ENCODE results near the gene IDH3G.

DNA sequence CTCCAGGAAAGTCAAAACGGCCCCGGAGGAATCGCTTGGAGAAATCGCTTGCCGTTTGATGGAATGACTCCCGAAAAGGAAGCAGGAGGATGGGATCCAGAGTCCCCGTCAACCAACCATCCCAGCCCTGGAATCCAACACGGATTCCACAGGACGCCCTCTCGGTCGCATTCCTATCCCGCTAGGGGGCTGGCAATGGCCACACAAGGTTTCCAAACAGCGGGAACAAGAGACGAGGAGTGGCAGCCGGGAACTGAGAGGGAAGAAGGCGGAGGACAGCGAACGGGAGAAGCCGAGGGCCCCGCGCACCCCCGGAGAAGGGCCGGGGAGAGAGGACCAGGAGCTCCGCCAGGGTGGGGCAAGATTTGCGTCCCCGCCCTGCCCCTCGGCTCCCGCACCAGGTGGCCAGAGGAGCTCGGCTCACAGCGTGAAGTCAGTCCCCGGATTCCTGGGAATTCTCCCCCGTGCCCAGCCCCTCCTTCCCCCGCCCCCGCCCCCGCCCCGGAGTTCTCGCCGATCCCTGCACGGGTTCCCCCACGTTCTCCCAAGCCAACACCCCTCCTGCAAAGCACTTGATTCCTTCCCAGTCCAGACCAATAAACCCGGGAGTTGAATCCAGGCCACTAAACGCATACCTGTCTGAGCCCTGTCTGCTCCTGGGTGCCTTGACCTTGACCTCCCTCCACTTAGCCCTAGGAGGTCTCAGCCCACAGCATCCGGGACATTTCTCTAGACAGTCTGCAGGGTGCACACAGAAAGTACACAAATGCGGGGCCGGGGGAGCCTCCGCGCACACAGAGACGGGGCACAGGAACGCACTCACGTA is 34.8 kb upstream of the IDH3G start:
- TF ChIP-seq, protein P1, sequence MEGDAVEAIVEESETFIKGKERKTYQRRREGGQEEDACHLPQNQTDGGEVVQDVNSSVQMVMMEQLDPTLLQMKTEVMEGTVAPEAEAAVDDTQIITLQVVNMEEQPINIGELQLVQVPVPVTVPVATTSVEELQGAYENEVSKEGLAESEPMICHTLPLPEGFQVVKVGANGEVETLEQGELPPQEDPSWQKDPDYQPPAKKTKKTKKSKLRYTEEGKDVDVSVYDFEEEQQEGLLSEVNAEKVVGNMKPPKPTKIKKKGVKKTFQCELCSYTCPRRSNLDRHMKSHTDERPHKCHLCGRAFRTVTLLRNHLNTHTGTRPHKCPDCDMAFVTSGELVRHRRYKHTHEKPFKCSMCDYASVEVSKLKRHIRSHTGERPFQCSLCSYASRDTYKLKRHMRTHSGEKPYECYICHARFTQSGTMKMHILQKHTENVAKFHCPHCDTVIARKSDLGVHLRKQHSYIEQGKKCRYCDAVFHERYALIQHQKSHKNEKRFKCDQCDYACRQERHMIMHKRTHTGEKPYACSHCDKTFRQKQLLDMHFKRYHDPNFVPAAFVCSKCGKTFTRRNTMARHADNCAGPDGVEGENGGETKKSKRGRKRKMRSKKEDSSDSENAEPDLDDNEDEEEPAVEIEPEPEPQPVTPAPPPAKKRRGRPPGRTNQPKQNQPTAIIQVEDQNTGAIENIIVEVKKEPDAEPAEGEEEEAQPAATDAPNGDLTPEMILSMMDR (IDR thresholded peaks at IDR 0.05; ENCODE audit: control extremely low read depth in 1 of 3, insufficient read depth in 1 of 3, low read depth in 1 of 3, low read length in 3 of 3), result no peak
- TF ChIP-seq, protein P2, sequence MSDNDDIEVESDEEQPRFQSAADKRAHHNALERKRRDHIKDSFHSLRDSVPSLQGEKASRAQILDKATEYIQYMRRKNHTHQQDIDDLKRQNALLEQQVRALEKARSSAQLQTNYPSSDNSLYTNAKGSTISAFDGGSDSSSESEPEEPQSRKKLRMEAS (IDR thresholded peaks at IDR 0.05), result no peak
- TF ChIP-seq EZH2 (IDR thresholded peaks at IDR 0.05; ENCODE audit: low read depth, low read length, severe bottlenecking) (no peak), ASH2L (IDR thresholded peaks at IDR 0.05; ENCODE audit: low read length) (peak; percentile 5), ZNF274 (IDR thresholded peaks at IDR 0.05; ENCODE audit: borderline replicate concordance, extremely low read depth, low read length) (no peak), CEBPB (IDR thresholded peaks at IDR 0.05; ENCODE audit: low read depth, low read length) (no peak), POLR2AphosphoS5 (IDR thresholded peaks at IDR 0.05; ENCODE audit: low read depth, low read length) (no peak), SP1 (IDR thresholded peaks at IDR 0.05; ENCODE audit: low read depth, low read length) (no peak), GTF2F1 (IDR thresholded peaks at IDR 0.05; ENCODE audit: borderline replicate concordance, low read depth, low read length) (no peak), GABPA (IDR thresholded peaks at IDR 0.05; ENCODE audit: borderline replicate concordance, insufficient read depth, low read length) (no peak), CBX5 (IDR thresholded peaks at IDR 0.05; ENCODE audit: low read depth, low read length) (no peak), EP300 (IDR thresholded peaks at IDR 0.05; ENCODE audit: borderline replicate concordance in 1 of 2, low read depth in 2 of 2, low read length in 2 of 2) (no peak), CBX8 (IDR thresholded peaks at IDR 0.05; ENCODE audit: borderline replicate concordance, low read depth, low read length) (no peak)

Measured in H1 (cell line).